IMR-90 (cell line): ENCODE measurements around the gene NPAS3.

Experiments
- ELK1 ChIP-seq: fragments of 150-350 bp; IDR thresholded peaks from 2 replicates; pipeline ENCODE4 v1.6.1; 2016; ENCODE audit warnings: low read depth, mild to moderate bottlenecking, low read length, moderate library complexity, borderline replicate concordance
- NFE2L2 ChIP-seq: fragments of 150-350 bp; IDR thresholded peaks from 2 replicates; pipeline ENCODE4 v1.6.1; 2016; ENCODE audit warnings: low read depth, mild to moderate bottlenecking, low read length
- TF ChIP-seq, protein P1 (sequence below): conservative IDR thresholded peaks from 2 replicates; pipeline ENCODE4 v1.5.1; 2012; ENCODE audit warnings: mild to moderate bottlenecking, low read depth, low read length, improper control_type of control experiment

DNA sequence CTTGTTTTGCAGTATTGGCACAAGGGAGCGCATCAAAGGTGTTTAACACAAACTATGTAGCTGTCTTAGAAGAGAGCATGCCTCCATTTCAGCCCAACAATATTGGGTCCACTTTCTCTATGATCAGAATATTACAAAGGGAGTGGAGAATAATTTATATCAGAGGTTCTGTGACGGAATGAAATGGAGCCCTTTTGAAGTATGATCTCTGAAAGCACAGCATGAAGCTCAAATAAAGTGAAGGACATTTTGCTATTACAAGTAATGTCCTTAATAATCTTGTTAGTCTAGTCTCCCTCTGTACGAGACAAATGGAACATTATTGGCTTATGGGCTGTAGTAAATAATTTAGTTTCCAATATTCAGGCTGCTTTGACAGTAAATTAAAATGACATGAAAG, 302.7 kb downstream of the NPAS3 start:
- TF ChIP-seq ELK1 (no peak), NFE2L2 (no peak)
- TF ChIP-seq, protein P1, sequence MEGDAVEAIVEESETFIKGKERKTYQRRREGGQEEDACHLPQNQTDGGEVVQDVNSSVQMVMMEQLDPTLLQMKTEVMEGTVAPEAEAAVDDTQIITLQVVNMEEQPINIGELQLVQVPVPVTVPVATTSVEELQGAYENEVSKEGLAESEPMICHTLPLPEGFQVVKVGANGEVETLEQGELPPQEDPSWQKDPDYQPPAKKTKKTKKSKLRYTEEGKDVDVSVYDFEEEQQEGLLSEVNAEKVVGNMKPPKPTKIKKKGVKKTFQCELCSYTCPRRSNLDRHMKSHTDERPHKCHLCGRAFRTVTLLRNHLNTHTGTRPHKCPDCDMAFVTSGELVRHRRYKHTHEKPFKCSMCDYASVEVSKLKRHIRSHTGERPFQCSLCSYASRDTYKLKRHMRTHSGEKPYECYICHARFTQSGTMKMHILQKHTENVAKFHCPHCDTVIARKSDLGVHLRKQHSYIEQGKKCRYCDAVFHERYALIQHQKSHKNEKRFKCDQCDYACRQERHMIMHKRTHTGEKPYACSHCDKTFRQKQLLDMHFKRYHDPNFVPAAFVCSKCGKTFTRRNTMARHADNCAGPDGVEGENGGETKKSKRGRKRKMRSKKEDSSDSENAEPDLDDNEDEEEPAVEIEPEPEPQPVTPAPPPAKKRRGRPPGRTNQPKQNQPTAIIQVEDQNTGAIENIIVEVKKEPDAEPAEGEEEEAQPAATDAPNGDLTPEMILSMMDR = no peak
